Hepatocyte (in vitro differentiated cells): ENCODE results near the gene NRARP.

Source experiments
- EZH2 ChIP-seq: fragments of 200-600 bp; sonication (generic); IDR thresholded peaks from 2 replicates; pipeline ENCODE4 v1.6.1; 2016; ENCODE audit warnings: antibody characterized with exemption, mild to moderate bottlenecking, borderline replicate concordance
- EZH2phosphoT487 ChIP-seq: fragments of 200-600 bp; sonication (generic); IDR thresholded peaks from one replicate; pipeline ENCODE4 v1.6.1; 2018; ENCODE audit warnings: antibody characterized with exemption, mild to moderate bottlenecking, low read depth, moderate library complexity; ENCODE audit not compliant: unreplicated experiment, severe bottlenecking
- TF ChIP-seq, protein P1 (sequence below): fragments of 200-600 bp; sonication (generic); IDR thresholded peaks from 2 replicates; pipeline ENCODE4 v1.5.1; 2016; ENCODE audit warnings: antibody characterized with exemption, mild to moderate bottlenecking; ENCODE audit not compliant: poor library complexity

DNA sequence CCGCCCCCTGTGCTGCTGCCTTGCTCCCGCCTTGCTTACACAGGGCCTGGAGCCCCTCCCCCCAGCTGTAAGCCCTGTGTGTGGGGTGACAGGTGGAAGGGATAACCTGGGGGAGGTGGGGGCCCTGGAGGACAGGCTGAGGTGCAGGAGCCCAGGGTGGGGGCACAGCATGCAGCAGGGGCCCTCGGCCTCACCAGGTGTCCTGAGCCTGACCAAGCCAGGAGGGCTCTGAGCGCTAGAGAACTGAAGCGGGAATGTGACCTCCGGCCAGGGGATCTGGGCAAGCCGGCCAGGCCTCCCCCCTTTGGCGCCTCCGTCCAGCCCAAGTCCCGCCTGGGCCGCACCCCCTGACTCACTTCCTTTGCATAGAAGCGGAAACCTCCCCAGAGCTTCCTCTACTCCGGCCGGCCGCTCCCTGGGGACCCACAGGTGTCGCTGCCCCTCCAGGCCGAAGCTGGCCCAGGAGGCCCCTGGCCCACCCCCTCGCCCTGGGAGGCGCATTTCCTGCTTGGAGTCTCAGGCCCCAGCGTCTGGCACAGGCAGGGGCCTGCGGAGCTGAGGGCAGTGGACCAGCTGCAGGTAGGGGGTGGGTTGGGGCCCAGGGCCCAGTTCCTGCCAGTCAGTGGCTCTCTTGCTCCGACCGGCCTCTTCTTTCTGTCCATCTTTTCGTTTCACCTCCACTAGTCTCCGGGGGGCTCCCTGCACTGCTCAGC lies 24.6 kb downstream of the NRARP start, which contains the start of gene TOR4A:
- TF ChIP-seq, protein P1, sequence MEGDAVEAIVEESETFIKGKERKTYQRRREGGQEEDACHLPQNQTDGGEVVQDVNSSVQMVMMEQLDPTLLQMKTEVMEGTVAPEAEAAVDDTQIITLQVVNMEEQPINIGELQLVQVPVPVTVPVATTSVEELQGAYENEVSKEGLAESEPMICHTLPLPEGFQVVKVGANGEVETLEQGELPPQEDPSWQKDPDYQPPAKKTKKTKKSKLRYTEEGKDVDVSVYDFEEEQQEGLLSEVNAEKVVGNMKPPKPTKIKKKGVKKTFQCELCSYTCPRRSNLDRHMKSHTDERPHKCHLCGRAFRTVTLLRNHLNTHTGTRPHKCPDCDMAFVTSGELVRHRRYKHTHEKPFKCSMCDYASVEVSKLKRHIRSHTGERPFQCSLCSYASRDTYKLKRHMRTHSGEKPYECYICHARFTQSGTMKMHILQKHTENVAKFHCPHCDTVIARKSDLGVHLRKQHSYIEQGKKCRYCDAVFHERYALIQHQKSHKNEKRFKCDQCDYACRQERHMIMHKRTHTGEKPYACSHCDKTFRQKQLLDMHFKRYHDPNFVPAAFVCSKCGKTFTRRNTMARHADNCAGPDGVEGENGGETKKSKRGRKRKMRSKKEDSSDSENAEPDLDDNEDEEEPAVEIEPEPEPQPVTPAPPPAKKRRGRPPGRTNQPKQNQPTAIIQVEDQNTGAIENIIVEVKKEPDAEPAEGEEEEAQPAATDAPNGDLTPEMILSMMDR, result peak; percentile 12
- no peak for TF ChIP-seq EZH2
- no peak for TF ChIP-seq EZH2phosphoT487
